OCI-LY3 (cell line): ENCODE results near the gene CUL7.

Experiments used
- EZH2phosphoT487 ChIP-seq: fragments of 200-600 bp; shearing (Covaris generic); IDR thresholded peaks from 2 replicates; pipeline ENCODE4 v1.6.1; 2018; ENCODE audit warnings: antibody characterized with exemption, mixed run types, low read depth
- TF ChIP-seq, protein P1 (sequence below): fragments of 200-600, 300-600 bp; sonication (generic); IDR thresholded peaks from 2 replicates; pipeline ENCODE4 v1.5.1; 2014; ENCODE audit warnings: antibody characterized with exemption, low read length, low read depth

DNA sequence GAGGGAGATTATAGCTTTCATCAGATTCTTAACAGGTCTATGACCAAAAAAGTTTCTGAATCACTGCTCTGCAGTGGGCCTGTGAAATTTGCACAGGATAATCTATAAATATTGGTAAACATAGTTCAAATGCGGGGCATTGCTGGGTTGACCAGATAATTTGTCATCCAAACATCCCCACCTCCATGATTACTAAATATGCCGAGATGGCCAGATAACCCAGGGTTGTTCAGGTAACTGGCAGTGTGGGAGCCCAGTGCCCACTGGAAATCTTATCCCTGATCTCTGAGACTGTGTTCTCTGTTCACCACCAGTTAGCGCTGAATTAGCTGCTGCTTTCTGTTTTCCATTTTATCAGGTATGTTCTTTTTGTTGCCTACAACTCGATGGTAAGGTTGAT lies 43.9 kb upstream of the CUL7 start:
- TF ChIP-seq, protein P1, sequence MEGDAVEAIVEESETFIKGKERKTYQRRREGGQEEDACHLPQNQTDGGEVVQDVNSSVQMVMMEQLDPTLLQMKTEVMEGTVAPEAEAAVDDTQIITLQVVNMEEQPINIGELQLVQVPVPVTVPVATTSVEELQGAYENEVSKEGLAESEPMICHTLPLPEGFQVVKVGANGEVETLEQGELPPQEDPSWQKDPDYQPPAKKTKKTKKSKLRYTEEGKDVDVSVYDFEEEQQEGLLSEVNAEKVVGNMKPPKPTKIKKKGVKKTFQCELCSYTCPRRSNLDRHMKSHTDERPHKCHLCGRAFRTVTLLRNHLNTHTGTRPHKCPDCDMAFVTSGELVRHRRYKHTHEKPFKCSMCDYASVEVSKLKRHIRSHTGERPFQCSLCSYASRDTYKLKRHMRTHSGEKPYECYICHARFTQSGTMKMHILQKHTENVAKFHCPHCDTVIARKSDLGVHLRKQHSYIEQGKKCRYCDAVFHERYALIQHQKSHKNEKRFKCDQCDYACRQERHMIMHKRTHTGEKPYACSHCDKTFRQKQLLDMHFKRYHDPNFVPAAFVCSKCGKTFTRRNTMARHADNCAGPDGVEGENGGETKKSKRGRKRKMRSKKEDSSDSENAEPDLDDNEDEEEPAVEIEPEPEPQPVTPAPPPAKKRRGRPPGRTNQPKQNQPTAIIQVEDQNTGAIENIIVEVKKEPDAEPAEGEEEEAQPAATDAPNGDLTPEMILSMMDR: no peak
- no peak for TF ChIP-seq EZH2phosphoT487
